ENCODE data around the gene GOSR2. TPM values are rescaled to one million over a fixed set of nuclear protein-coding genes. Genes with fewer than 3 reads are reported as not detected.

GOSR2 gene
- total RNA-seq, 4 donors from 2014 or later: 20.3 to 37.8 (median 24.7) TPM

- DNase-seq: no peak
- H3K36me3 ChIP-seq: peaks cover 0 to 5% (median 0%) of the 10 kb centered on the region in 3 donors
- H3K4me1 ChIP-seq: peaks cover 0 to 33% (median 0%) of the 10 kb centered on the region in 3 donors
- TF ChIP-seq POLR2A (IDR thresholded peaks at IDR 0.05) (no peak), CTCF (IDR thresholded peaks at IDR 0.05) (no peak)
- no peak overlapping the region for H3K4me3 ChIP-seq
- H3K27ac ChIP-seq: peak overlapping the region in 3 of 4 donors; percentile 23 to 71 (median 38)
- H3K27me3 ChIP-seq: peaks cover 0 to 21% (median 0%) of the 10 kb centered on the region in 4 donors
- no peaks in the 10 kb centered on the region for H3K9me3 ChIP-seq
- 9 to 45% methylated on average over 3 to 4 of the region's 6 CpGs for WGBS, 2 donors
- intact Hi-C loops (cut with DNase I): no loop called here
These were observed 49.4 kb downstream of the GOSR2 start for GRCh38 chr17:46972346-46972745.

GRCh38 chr17:46974086-46974485 lies 51.1 kb downstream of the GOSR2 start:
- intact Hi-C loops (cut with DNase I): no loop called here
- 26 to 61% methylated on average over 6 to 9 of the region's 11 CpGs for WGBS, 2 donors
- no peaks in the 10 kb centered on the region for H3K9me3 ChIP-seq
- no peak overlapping the region for H3K27ac ChIP-seq
- no peak overlapping the region for H3K4me3 ChIP-seq
- TF ChIP-seq POLR2A (IDR thresholded peaks at IDR 0.05) (no peak), CTCF (IDR thresholded peaks at IDR 0.05) (no peak)
- H3K4me1 ChIP-seq: peaks cover 11 to 50% (median 11%) of the 10 kb centered on the region in 3 donors
- no peaks in the 10 kb centered on the region for H3K36me3 ChIP-seq
- no peak for DNase-seq
- H3K27me3 ChIP-seq: peaks cover 6 to 38% (median 10%) of the 10 kb centered on the region in 4 donors

GRCh38 chr17:46975287-46975686 lies 52.3 kb downstream of the GOSR2 start:
- TF ChIP-seq POLR2A (IDR thresholded peaks at IDR 0.05): no peak
- no peak for TF ChIP-seq CTCF (IDR thresholded peaks at IDR 0.05)
- DNase-seq: no peak
- no peaks in the 10 kb centered on the region for H3K36me3 ChIP-seq
- 54 to 88% methylated on average over 2 to 3 of the region's 4 CpGs for WGBS, 2 donors
- no peaks in the 10 kb centered on the region for H3K9me3 ChIP-seq
- peaks cover 16 to 58% (median 16%) of the 10 kb centered on the region in 3 donors for H3K4me1 ChIP-seq
- intact Hi-C loops (cut with DNase I): no loop called here
- no peak overlapping the region for H3K27ac ChIP-seq
- H3K27me3 ChIP-seq: peaks cover 9 to 50% (median 15%) of the 10 kb centered on the region in 4 donors
- no peak overlapping the region for H3K4me3 ChIP-seq

GRCh38 chr17:46976626-46977270 lies 53.8 kb downstream of the GOSR2 start:
- H3K4me1 ChIP-seq: peaks cover 16 to 51% (median 16%) of the 10 kb centered on the region in 3 donors
- no peak for DNase-seq
- no peaks in the 10 kb centered on the region for H3K9me3 ChIP-seq
- TF ChIP-seq POLR2A (IDR thresholded peaks at IDR 0.05) (no peak), CTCF (IDR thresholded peaks at IDR 0.05) (no peak)
- 66 to 86% methylated on average over 11 to 13 of the region's 14 CpGs for WGBS, 2 donors
- intact Hi-C loops (cut with DNase I): no loop called here
- peaks cover 9 to 62% (median 15%) of the 10 kb centered on the region in 4 donors for H3K27me3 ChIP-seq
- H3K27ac ChIP-seq: no peak overlapping the region
- H3K4me3 ChIP-seq: no peak overlapping the region
- H3K36me3 ChIP-seq: no peaks in the 10 kb centered on the region

GRCh38 chr17:46977348-46977747 lies 54.4 kb downstream of the GOSR2 start:
- intact Hi-C loops (cut with DNase I): no loop called here
- no peaks in the 10 kb centered on the region for H3K9me3 ChIP-seq
- TF ChIP-seq POLR2A (IDR thresholded peaks at IDR 0.05) (no peak), CTCF (IDR thresholded peaks at IDR 0.05) (peak in 2 of 6 experiments; percentile 19)
- DNase-seq: no peak
- peaks cover 9 to 67% (median 15%) of the 10 kb centered on the region in 4 donors for H3K27me3 ChIP-seq
- no peaks in the 10 kb centered on the region for H3K36me3 ChIP-seq
- H3K4me3 ChIP-seq: no peak overlapping the region
- 65 to 70% methylated on average over 3 of the region's 7 CpGs for WGBS, 2 donors
- no peak overlapping the region for H3K27ac ChIP-seq
- H3K4me1 ChIP-seq: peaks cover 16 to 45% (median 16%) of the 10 kb centered on the region in 3 donors

Data from esophagus squamous epithelium (tissue), 5 donors.